GM19023 (cell line): ENCODE results near the gene METTL15.
A peak's percentile ranks its signal among the peaks of the same experiment; 100 is the strongest.
"Not testable (repeated sequence)": the region's sequence is repeated elsewhere in the genome, so short reads cannot be mapped to it uniquely, and the experiment has no call there.

ENCODE experiments used
- ATAC-seq: cut with Tn5 transposase; IDR thresholded peaks from one replicate; pipeline ENCODE4 v1.9.1; 2021; ENCODE audit warnings: mild to moderate bottlenecking, moderate library complexity; ENCODE audit not compliant: unreplicated experiment

The METTL15 gene

GRCh38 chr11:28274216-28274615, 166.0 kb downstream of the METTL15 start:
- ATAC-seq: no peak

- ATAC-seq: no peak
Observed at GRCh38 chr11:28284196-28284595, 176.0 kb downstream of the METTL15 start.

GRCh38 chr11:28289444-28289843, 181.3 kb downstream of the METTL15 start:
- no peak for ATAC-seq

- ATAC-seq: not testable (repeated sequence)
Observed at GRCh38 chr11:28290995-28291394, 182.8 kb downstream of the METTL15 start.

- peak; percentile 87 for ATAC-seq
Observed at GRCh38 chr11:28296426-28296825, 188.2 kb downstream of the METTL15 start.

- ATAC-seq: no peak
Observed at GRCh38 chr11:28298209-28298608, 190.0 kb downstream of the METTL15 start.

- ATAC-seq: no peak
Observed at GRCh38 chr11:28303477-28304191, 195.4 kb downstream of the METTL15 start.

- no peak for ATAC-seq
Observed at GRCh38 chr11:28315440-28315839, 207.3 kb downstream of the METTL15 start.

GRCh38 chr11:28318871-28319270, 210.7 kb downstream of the METTL15 start:
- ATAC-seq: no peak

GRCh38 chr11:28323621-28324020, 215.4 kb downstream of the METTL15 start:
- ATAC-seq: no peak

- ATAC-seq: not testable (repeated sequence)
Observed at GRCh38 chr11:28332393-28332792, 224.2 kb downstream of the METTL15 start.

- no peak for ATAC-seq
Observed at GRCh38 chr11:28337701-28338100, 229.5 kb downstream of the METTL15 start.

- no peak for ATAC-seq
Observed at GRCh38 chr11:28338371-28338770, 230.2 kb downstream of the METTL15 start.

- ATAC-seq: no peak
Observed at GRCh38 chr11:28339488-28339887, 231.3 kb downstream of the METTL15 start.

- ATAC-seq: no peak
Observed at GRCh38 chr11:28342716-28343115, 234.5 kb downstream of the METTL15 start.

GRCh38 chr11:28343304-28344233, 235.4 kb downstream of the METTL15 start:
- ATAC-seq: no peak

- no peak for ATAC-seq
Observed at GRCh38 chr11:28346209-28346608, 238.0 kb downstream of the METTL15 start.

GRCh38 chr11:28346721-28347120, 238.5 kb downstream of the METTL15 start:
- no peak for ATAC-seq

GRCh38 chr11:28347371-28347770, 239.2 kb downstream of the METTL15 start:
- no peak for ATAC-seq

- ATAC-seq: no peak
Observed at GRCh38 chr11:28350216-28350615, 242.0 kb downstream of the METTL15 start.

- no peak for ATAC-seq
Observed at GRCh38 chr11:28353991-28354390, 245.8 kb downstream of the METTL15 start.
